Measurements from ENCODE around the gene TFF1. TPM values are rescaled to one million over a fixed set of nuclear protein-coding genes. Genes with fewer than 3 reads are reported as not detected.

The TFF1 gene
- total RNA-seq, 2 experiments from 2014 or later: not detected

DNA sequence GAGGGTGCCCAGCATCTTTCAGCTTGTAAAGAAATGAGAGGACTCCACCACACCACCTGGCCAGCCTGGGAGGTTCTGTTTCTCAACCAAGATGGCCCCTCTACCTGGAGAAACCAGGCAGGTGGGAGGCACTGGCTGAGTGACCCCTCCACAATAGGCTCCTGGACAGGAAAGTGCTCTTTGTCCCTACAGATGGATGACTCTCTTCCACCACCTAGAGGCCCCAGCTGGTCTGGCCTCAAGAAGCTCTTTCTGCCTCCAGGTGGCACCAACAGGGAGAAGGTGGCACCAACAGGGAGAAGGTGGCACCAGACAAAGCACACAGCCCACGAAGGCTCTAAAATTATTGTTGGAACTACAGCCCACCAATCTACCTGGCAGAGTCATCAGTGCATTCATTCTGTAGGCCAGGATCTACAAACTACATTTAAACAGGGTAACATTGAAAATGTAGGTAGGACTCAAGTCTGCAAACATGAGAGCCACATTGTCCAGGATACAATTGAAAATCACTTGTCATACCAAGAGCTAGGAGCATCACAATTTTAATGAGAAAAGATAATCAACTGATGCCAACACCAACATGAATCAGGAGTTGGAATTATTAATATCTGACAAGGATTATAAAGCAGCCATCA is 15.1 kb upstream of the TFF1 start:
- H3K9me3 Mint-ChIP-seq: peaks cover 12% of the 10 kb centered on the region
- no peak overlapping the region for H3K4me3 Mint-ChIP-seq
- no peak overlapping the region for H3K27ac Mint-ChIP-seq
- H3K36me3 Mint-ChIP-seq: peaks cover 73% of the 10 kb centered on the region
- peak; percentile 46 for DNase-seq
- H3K27me3 Mint-ChIP-seq: no peaks in the 10 kb centered on the region
- H3K4me1 Mint-ChIP-seq: peaks cover 11% of the 10 kb centered on the region

DNA sequence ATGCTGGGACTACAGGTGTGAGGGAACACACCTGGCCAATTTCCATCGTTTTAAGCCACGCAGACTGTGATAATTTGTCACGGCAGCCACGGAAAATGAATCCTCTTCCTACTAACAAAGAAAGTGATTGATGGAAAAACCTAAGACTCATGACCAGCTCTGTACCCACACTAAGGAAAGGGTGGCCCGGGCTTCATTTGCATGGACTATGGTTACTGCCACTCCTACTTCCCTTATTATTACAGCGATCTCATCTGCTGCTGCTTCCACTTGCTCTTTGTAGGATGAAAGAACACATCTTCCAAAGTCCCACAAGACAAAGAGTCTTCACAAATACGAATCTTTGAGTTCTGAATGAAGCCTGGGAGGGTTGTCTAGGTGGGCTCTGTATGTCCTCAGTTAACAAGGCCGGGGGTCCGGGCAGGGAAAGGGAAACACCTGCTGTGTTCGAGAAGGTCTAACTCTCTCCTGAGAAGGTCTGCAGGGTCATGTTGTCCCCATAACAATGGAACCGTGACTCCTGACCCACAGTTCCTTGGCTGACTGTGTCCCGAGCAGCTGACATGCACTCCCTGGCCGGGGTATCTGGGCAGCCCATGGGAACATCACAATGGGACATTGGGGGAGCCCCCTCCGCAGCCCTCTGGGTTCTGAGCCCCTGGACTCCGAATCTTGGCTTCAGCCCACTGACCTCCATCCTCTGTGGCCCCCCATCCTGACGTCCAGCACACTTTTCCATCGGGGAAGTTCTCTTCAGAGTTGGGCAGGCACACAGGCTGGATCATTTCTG is 13.3 kb upstream of the TFF1 start:
- Mint-ChIP-seq H3K36me3 (peaks cover 66% of the 10 kb centered on the region), H3K27me3 (no peaks in the 10 kb centered on the region), H3K9me3 (peaks cover 12% of the 10 kb centered on the region), H3K4me3 (no peak overlapping the region), H3K27ac (no peak overlapping the region), H3K4me1 (peaks cover 12% of the 10 kb centered on the region)
- no peak for DNase-seq

DNA sequence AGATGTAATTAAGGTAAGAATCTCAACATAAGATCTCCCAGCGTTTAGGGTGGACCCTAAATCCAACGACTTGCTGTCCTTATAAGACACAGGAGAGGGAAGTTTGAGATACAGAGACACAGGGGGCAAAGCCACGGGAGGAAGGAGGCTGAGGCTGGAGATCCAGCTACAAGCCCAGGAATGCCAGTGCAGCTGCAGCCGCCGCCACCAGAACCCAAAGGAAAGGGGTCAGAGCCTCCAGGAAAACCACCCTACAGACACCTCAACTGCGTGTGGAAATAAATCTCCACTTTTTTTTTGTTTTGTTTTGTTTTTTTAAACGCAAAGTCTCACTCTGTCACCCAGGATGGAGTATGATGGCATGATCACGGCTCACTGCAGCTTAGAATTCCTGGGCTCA is 12.1 kb upstream of the TFF1 start:
- no peak overlapping the region for H3K4me3 Mint-ChIP-seq

DNA sequence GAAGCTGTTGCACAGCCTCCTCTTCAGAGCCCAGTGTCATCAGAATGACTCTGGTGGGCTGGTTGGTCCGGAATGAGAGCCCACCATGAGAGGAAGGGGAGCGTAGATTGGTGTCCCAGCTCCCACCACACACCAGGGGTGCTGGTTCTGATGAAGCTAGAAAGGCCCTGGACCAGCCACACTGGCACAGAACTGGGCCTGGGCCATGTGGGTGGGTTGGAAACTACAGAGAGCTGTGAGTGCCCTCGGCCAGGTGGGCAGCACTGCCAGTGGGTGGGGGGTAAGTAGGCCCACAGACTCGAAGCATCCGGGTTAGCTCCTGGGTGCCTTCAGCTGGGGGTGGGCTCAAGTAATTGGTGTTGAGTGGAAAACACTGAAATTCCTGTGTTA is 11.6 kb upstream of the TFF1 start:
- H3K27ac Mint-ChIP-seq: no peak overlapping the region
- no peak overlapping the region for H3K4me3 Mint-ChIP-seq
- no peak for DNase-seq
- H3K9me3 Mint-ChIP-seq: peaks cover 12% of the 10 kb centered on the region
- peaks cover 58% of the 10 kb centered on the region for H3K36me3 Mint-ChIP-seq
- H3K4me1 Mint-ChIP-seq: peaks cover 25% of the 10 kb centered on the region
- no peaks in the 10 kb centered on the region for H3K27me3 Mint-ChIP-seq

More for the DNA sequence above, 12.1 kb upstream of the TFF1 start:
- no peak overlapping the region for H3K27ac Mint-ChIP-seq
- H3K4me1 Mint-ChIP-seq: peaks cover 20% of the 10 kb centered on the region
- H3K36me3 Mint-ChIP-seq: peaks cover 60% of the 10 kb centered on the region
- DNase-seq: no peak
- no peaks in the 10 kb centered on the region for H3K27me3 Mint-ChIP-seq
- H3K9me3 Mint-ChIP-seq: peaks cover 12% of the 10 kb centered on the region

DNA sequence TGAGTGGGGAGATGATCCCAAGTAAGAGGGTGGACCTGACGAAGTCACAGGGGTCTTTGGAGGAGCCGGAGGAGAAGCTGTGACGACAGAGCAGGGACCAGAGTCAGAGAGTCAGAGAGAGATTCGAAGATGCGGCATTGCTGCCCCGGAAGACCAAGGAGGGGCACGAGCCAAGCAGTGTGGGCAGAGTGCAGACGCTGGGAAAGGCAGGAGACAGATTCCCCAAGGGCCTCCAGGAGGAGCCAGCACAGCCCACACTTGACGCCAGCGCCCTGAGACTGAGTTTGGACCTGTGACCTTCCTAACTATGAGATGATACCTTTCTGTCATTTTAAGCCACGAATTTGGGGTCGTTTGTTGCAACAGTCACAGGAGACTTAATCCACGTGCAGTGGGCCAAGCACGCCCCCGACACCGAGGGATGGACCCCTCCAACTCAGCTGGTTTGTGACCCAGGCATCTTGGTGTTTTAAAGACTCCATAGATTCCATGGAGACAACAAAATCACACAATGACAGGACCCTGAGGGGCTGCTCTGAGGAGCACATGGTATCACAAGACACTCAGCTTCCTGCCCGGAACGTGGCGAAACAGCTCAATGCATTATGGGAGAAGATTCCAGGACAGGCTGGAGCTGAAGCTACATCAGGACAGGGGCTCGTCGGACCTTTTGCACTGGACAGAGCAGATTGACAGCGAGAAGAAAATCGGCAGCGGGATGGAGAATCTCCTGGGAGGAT is 11.0 kb upstream of the TFF1 start:
- Mint-ChIP-seq H3K4me3 (no peak overlapping the region), H3K9me3 (peaks cover 9% of the 10 kb centered on the region), H3K27ac (no peak overlapping the region), H3K27me3 (no peaks in the 10 kb centered on the region), H3K36me3 (peaks cover 58% of the 10 kb centered on the region), H3K4me1 (peaks cover 24% of the 10 kb centered on the region)
- DNase-seq: no peak

DNA sequence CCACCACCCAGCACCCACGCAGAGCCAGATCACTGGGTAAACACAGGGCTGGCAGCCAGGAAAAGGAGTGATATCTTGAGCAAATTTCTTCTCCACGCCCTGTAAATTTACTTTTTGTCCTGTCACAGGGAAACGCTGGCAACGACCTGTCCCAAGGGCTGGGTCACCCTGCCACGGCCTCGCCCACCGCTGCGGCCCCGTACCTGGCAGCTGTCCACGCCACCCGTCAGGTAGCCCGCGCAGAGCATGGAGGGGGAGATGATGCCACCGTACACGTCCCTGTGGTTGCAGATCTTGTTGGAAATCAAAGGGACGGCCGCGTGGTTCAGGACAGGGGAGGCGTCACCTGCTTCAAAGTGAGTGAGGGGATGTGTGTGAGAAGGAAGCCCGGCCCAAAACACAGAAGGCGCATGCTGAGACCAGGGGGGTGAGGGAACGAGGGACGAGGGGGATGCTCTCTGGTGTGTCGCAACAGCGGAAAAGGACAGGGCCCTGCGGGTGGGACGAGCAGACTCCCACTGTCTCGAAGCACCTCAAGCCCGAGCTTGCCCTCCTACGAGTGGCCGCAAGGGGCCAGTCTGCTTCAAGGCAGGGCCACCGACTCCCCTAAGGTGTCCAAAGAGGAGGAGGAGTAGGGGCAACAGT is 10.1 kb upstream of the TFF1 start:
- peaks cover under 1% of the 10 kb centered on the region for H3K9me3 Mint-ChIP-seq
- no peak for DNase-seq
- peaks cover 24% of the 10 kb centered on the region for H3K4me1 Mint-ChIP-seq
- H3K4me3 Mint-ChIP-seq: no peak overlapping the region
- peaks cover 57% of the 10 kb centered on the region for H3K36me3 Mint-ChIP-seq
- H3K27ac Mint-ChIP-seq: no peak overlapping the region
- no peaks in the 10 kb centered on the region for H3K27me3 Mint-ChIP-seq

DNA sequence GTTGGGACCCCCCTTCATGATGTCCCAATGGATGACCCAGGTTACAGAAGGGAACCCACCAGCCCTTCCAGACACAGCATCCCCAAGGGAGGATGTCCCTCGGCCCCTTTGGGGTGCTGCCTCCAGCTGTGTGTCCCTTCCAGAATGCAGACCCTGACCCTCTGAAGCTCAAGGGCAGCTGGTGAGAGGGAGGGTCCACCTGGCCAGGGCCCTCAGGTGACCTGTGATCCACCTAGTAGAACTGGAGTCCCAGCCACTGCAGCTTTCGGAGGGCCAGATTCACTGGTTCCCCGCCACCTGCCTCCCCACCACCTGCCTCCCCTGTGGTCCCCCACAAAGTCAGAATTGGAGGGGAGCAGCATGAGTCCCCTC is 9.6 kb upstream of the TFF1 start:
- H3K27ac Mint-ChIP-seq: no peak overlapping the region
- H3K9me3 Mint-ChIP-seq: no peaks in the 10 kb centered on the region
- no peak for DNase-seq
- peaks cover 24% of the 10 kb centered on the region for H3K4me1 Mint-ChIP-seq
- no peak overlapping the region for H3K4me3 Mint-ChIP-seq
- H3K27me3 Mint-ChIP-seq: no peaks in the 10 kb centered on the region
- H3K36me3 Mint-ChIP-seq: peaks cover 56% of the 10 kb centered on the region

DNA sequence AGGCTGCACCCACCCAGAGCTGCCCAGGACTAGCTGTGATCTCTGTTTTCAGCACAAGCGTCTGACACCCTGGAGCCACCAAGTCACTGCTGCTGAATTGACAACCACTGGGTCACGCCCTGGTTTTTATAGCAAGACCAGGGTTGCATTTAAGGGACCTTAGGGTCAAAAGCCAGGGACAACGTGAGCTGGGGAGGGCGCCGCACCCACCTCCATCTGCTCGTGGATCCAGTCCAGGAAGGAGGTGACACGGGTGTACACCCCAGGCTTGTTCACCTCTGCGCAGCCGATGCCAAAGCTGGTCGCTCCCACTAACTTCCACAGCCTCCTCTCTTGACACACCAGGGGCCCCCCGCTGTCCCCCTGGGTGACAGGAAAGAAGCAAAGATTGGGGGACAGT is 9.2 kb upstream of the TFF1 start:
- H3K9me3 Mint-ChIP-seq: no peaks in the 10 kb centered on the region
- no peak for DNase-seq
- H3K27ac Mint-ChIP-seq: peak overlapping the region; percentile 73
- H3K4me1 Mint-ChIP-seq: peaks cover 24% of the 10 kb centered on the region
- no peak overlapping the region for H3K4me3 Mint-ChIP-seq
- H3K36me3 Mint-ChIP-seq: peaks cover 57% of the 10 kb centered on the region
- H3K27me3 Mint-ChIP-seq: no peaks in the 10 kb centered on the region

DNA sequence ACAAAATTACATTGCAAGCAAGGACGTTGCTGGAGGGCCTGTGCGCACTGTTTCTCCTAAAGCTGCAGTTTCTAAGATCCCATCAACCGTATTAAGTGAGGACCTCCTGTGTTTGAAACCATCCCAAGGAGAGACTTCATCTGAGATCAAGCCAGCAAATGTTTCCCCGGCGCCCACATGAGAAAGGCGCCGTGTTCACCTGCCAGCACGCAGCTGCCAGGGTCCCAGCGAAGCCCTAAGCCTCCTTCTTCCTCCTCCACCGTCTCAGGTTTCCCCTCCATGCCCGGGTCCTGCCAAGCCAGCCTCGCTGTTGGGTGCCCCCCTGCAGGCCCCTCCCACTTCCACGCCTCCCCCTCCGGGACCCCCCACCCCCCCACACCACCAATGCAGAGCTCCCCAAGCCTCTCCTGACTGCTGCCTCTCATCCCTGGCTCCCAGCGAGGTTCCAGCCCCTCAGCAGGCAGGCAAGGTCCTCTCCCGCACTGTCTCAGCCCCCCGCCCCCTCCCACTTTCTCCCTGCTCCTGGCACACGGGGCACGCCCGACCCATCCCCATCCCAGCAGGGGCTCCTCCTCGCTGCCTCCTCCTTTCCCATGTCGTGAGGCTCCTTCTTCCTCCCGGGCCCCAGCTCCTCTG is 8.6 kb upstream of the TFF1 start:
- Mint-ChIP-seq H3K36me3 (peaks cover 52% of the 10 kb centered on the region), H3K4me1 (peaks cover 24% of the 10 kb centered on the region), H3K27ac (peak overlapping the region; percentile 73), H3K27me3 (no peaks in the 10 kb centered on the region), H3K4me3 (no peak overlapping the region), H3K9me3 (no peaks in the 10 kb centered on the region)
- no peak for DNase-seq

DNA sequence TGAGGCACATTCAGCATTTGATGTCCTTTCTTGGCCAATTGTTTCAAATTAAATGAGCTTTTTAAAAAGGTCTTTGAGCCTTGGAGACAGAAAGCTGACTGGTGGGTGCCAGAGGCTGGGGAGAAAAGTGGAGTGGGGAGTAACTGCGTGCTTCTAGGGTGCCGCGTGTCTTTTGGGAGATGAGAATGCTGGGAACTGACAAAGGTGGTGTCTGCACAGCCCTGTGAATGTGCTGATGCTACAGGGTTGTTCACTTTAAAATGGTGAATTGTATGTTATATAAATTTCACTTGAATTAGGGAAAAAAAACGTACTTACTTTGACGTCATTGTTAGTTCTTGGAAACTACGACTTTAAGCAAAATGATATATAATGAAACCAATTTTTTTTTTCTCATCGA is 8.1 kb upstream of the TFF1 start:
- H3K27ac Mint-ChIP-seq: peak overlapping the region; percentile 63
- no peaks in the 10 kb centered on the region for H3K9me3 Mint-ChIP-seq
- no peak overlapping the region for H3K4me3 Mint-ChIP-seq
- no peak for DNase-seq
- H3K27me3 Mint-ChIP-seq: no peaks in the 10 kb centered on the region
- H3K36me3 Mint-ChIP-seq: peaks cover 47% of the 10 kb centered on the region
- H3K4me1 Mint-ChIP-seq: peaks cover 24% of the 10 kb centered on the region

DNA sequence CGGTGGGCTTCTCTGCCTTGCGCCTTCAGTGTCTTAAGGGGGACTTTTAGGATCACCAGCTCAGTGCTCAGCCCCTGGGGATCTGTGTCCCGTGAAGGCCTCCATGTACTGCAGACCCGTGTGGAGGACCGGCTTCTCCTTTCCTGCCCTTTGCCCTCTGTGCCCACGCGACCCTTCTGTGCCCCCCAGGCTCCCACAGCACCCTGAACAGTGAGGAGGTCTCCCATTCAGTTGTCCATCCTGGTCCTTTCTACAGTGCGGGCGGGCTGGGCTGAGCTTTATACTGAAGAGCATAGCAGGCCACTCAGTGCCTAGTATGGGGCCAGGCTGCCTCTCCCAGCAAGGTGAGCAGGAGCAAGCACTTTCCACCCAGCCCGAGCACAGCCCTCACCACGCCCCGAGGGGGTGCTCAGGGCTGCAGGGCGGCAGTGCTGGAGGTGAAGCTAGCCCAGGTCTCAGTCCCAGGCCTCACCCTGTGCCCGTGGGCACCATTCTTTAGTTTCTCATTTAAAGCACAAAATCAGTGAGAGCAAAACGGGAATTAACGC is 7.6 kb upstream of the TFF1 start:
- no peaks in the 10 kb centered on the region for H3K9me3 Mint-ChIP-seq
- H3K27ac Mint-ChIP-seq: peak overlapping the region; percentile 63

DNA sequence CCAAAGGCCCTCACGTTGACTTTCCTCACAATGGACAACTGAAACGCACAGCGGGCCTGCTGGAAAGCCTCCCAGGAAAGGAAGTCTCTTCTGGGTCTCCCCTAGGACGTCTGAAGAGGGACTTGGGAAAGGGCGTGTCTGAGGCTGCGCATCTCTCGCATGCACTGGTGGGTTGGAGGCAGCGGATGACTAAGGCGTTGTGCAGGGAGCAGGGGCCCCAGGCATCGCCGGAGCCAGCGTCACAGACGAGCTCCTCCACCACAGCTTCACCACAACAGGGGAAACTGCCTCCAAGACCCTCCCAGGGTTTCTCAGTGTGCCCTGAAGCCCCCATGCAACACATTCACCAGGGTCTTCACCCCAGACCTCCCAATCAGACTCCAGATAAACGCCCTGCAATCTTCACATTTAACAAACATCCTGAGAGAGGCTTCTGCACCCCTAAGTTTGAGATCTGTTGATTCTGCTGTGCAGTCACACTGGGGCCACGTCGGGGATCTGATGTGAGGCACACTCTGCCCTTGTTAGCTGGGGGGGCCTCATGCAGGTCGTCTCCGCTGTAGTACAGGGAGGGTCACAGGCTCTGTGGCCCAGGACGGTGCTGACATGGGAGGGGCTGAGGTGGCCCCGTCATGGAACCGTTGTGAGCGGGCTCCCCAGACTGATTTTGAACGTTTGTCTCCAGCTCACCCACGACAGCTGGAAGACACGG is 7.0 kb upstream of the TFF1 start:
- peaks cover 24% of the 10 kb centered on the region for H3K4me1 Mint-ChIP-seq
- peak overlapping the region; percentile 86 for H3K27ac Mint-ChIP-seq
- no peaks in the 10 kb centered on the region for H3K27me3 Mint-ChIP-seq
- H3K9me3 Mint-ChIP-seq: no peaks in the 10 kb centered on the region
- H3K4me3 Mint-ChIP-seq: peak overlapping the region; percentile 25
- H3K36me3 Mint-ChIP-seq: peaks cover 48% of the 10 kb centered on the region
- peak; percentile 48 for DNase-seq

More for the DNA sequence above, 7.6 kb upstream of the TFF1 start:
- H3K4me1 Mint-ChIP-seq: peaks cover 24% of the 10 kb centered on the region
- H3K27me3 Mint-ChIP-seq: no peaks in the 10 kb centered on the region
- no peak overlapping the region for H3K4me3 Mint-ChIP-seq
- DNase-seq: no peak
- peaks cover 50% of the 10 kb centered on the region for H3K36me3 Mint-ChIP-seq

DNA sequence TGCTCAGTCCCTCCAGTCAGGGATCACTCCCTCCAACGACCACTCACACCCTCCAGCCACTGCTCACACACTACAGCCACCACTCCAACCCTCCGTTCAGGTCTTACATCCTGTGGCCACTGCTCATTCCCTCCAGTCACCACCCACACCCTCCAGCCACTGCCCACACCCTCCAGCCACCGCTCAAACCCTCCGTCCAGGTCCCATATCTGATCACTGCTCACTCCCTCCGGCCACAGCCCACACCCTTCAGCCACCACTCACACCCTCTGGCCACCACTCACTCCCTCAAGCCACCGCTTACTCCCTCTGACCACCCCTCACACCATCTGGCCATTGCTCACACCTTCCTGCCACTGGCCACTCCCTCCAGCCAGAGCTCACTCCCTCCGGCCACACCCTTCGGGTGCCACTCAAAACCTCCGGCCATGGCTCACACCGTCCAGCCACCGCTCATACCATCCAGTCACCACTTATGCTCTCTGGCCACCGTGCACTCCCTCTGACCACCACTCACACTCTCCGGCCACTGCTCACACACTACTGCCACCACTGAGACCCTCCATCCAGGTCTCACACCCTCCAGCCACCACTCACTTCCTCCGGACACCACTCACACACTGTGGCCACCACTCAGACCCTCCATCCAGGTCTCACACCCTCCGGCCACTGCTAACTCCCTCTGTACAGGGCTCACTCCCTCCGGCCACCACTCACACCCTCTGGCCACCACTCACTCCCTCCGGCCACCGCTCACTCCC is 4.7 kb upstream of the TFF1 start:
- H3K27ac Mint-ChIP-seq: peak overlapping the region; percentile 52
- H3K4me3 Mint-ChIP-seq: no peak overlapping the region
- H3K27me3 Mint-ChIP-seq: no peaks in the 10 kb centered on the region
- no peaks in the 10 kb centered on the region for H3K9me3 Mint-ChIP-seq
- no peak for DNase-seq
- peaks cover 35% of the 10 kb centered on the region for H3K36me3 Mint-ChIP-seq
- peaks cover 27% of the 10 kb centered on the region for H3K4me1 Mint-ChIP-seq
